Uterus (tissue), 2 donors: ENCODE data around the gene ASPDH.

Experiments used
- POLR2A ChIP-seq, 2 donors: fragments of 450-650 bp; IDR thresholded peaks; one replicate each; pipeline ENCODE4 v1.6.1; 2016; ENCODE audit warnings: antibody characterized with exemption in 2 of 2, mild to moderate bottlenecking in 1 of 2, moderate library complexity in 1 of 2
- TF ChIP-seq, protein P1 (sequence below), 4 experiments: fragments of 200-600 bp in 2 of 4; fragments of 450-650 bp in 2 of 4; sonication (generic) in 2 of 4; IDR thresholded peaks; one replicate each; pipeline ENCODE4 v1.5.1; 2016 to 2019; ENCODE audit warnings: antibody characterized with exemption in 4 of 4, mild to moderate bottlenecking in 2 of 4, moderate library complexity in 1 of 4

DNA sequence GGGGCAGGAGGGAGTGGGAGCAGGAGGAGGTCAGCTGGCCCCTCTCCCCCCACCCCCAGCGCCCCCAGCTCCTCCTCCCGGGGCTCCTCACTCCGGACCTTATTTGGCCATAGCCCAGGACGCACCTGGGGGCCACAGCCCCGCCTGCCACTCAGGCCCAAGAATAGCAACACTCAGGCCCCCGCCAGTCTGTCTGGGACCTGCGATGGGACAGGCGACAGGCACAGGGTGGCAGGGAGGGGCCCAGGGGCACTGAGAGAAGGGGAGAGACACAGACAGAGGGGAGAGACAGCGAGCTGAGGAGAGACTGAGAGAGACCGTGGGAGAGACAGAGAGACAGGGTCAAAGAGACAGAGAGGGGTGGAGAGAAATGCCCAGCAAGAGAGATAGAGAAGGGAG lies 13.0 kb downstream of the ASPDH start:
- TF ChIP-seq POLR2A (IDR thresholded peaks at IDR 0.05): no peak
- TF ChIP-seq, protein P1, sequence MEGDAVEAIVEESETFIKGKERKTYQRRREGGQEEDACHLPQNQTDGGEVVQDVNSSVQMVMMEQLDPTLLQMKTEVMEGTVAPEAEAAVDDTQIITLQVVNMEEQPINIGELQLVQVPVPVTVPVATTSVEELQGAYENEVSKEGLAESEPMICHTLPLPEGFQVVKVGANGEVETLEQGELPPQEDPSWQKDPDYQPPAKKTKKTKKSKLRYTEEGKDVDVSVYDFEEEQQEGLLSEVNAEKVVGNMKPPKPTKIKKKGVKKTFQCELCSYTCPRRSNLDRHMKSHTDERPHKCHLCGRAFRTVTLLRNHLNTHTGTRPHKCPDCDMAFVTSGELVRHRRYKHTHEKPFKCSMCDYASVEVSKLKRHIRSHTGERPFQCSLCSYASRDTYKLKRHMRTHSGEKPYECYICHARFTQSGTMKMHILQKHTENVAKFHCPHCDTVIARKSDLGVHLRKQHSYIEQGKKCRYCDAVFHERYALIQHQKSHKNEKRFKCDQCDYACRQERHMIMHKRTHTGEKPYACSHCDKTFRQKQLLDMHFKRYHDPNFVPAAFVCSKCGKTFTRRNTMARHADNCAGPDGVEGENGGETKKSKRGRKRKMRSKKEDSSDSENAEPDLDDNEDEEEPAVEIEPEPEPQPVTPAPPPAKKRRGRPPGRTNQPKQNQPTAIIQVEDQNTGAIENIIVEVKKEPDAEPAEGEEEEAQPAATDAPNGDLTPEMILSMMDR (IDR thresholded peaks at IDR 0.05): no peak
